MM.1S (cell line): ENCODE data around the gene FAM222B.
"Not testable (repeated sequence)": the region's sequence is repeated elsewhere in the genome, so short reads cannot be mapped to it uniquely, and the experiment has no call there.

Experiments used
- DNase-seq: peaks from one replicate; pipeline ENCODE4 v3.0.0-alpha.2; 2015
- H2AFZ ChIP-seq: fragments of 300-600 bp; sonication (generic); 2 replicates; pipeline ENCODE4 v1.6.0; 2016; ENCODE audit warnings: antibody characterized with exemption, low read length
- H3F3A ChIP-seq: fragments of 300-600 bp; sonication (generic); 2 replicates; pipeline ENCODE4 v1.6.1; 2016; ENCODE audit warnings: mild to moderate bottlenecking, antibody characterized with exemption, low read length, moderate library complexity, mixed read lengths; ENCODE audit not compliant: insufficient read depth
- H3K27ac ChIP-seq: fragments of 300-600 bp; sonication (generic); 2 replicates; pipeline ENCODE4 v1.5.1; 2016; ENCODE audit warnings: mild to moderate bottlenecking, low read length
- H3K27me3 ChIP-seq: fragments of 300-600 bp; sonication (generic); replicated peaks from 2 replicates; pipeline ENCODE4 v1.6.0; 2016; ENCODE audit warnings: low read length; ENCODE audit not compliant: insufficient read depth
- H3K36me3 ChIP-seq: fragments of 300-600 bp; sonication (generic); replicated peaks from 2 replicates; pipeline ENCODE4 v1.6.1; 2016; ENCODE audit warnings: mild to moderate bottlenecking, low read length, mixed read lengths; ENCODE audit not compliant: insufficient read depth
- H3K4me1 ChIP-seq: fragments of 300-600 bp; sonication (generic); 2 replicates; pipeline ENCODE4 v1.6.1; 2016; ENCODE audit warnings: low read length, mixed read lengths
- H3K4me2 ChIP-seq: fragments of 300-600 bp; sonication (generic); 2 replicates; pipeline ENCODE4 v1.6.0; 2016; ENCODE audit warnings: low read depth, low read length
- H3K4me3 ChIP-seq: fragments of 300-600 bp; sonication (generic); 2 replicates; pipeline ENCODE4 v1.5.1; 2016; ENCODE audit warnings: low read length, mixed read lengths
- H3K79me2 ChIP-seq: fragments of 300-600 bp; sonication (generic); 2 replicates; pipeline ENCODE4 v1.6.1; 2016; ENCODE audit warnings: mixed run types, low read length, mixed read lengths
- H3K9ac ChIP-seq: fragments of 300-600 bp; sonication (generic); 2 replicates; pipeline ENCODE4 v1.6.1; 2016; ENCODE audit warnings: low read length, mixed read lengths
- H3K9me2 ChIP-seq: fragments of 300-600 bp; sonication (generic); replicated peaks from 2 replicates; pipeline ENCODE4 v1.6.1; 2016; ENCODE audit warnings: mild to moderate bottlenecking, low read length, mixed read lengths; ENCODE audit not compliant: insufficient read depth
- H3K9me3 ChIP-seq: fragments of 300-600 bp; sonication (generic); replicated peaks from 2 replicates; pipeline ENCODE4 v1.6.1; 2016; ENCODE audit warnings: mild to moderate bottlenecking, low read length, mixed read lengths; ENCODE audit not compliant: insufficient read depth
- H4K20me1 ChIP-seq: fragments of 300-600 bp; sonication (generic); 2 replicates; pipeline ENCODE4 v1.6.1; 2016; ENCODE audit warnings: mild to moderate bottlenecking, low read length, moderate library complexity, mixed read lengths; ENCODE audit not compliant: insufficient read depth
- EZH2 ChIP-seq: fragments of 300-600 bp; sonication (generic); optimal IDR thresholded peaks from 2 replicates; pipeline ENCODE3; 2017; ENCODE audit warnings: low read depth, mild to moderate bottlenecking, antibody characterized with exemption, low read length, mixed read lengths
- EZH2phosphoT487 ChIP-seq: fragments of 300-600 bp; sonication (generic); IDR thresholded peaks from 2 replicates; pipeline ENCODE4 v1.6.1; 2018; ENCODE audit warnings: antibody characterized with exemption, low read length
- TF ChIP-seq, protein P1 (sequence below): fragments of 300-600 bp; sonication (generic); IDR thresholded peaks from 2 replicates; pipeline ENCODE4 v1.5.1; 2016; ENCODE audit warnings: antibody characterized with exemption, low read length, mixed read lengths

FAM222B gene

DNA sequence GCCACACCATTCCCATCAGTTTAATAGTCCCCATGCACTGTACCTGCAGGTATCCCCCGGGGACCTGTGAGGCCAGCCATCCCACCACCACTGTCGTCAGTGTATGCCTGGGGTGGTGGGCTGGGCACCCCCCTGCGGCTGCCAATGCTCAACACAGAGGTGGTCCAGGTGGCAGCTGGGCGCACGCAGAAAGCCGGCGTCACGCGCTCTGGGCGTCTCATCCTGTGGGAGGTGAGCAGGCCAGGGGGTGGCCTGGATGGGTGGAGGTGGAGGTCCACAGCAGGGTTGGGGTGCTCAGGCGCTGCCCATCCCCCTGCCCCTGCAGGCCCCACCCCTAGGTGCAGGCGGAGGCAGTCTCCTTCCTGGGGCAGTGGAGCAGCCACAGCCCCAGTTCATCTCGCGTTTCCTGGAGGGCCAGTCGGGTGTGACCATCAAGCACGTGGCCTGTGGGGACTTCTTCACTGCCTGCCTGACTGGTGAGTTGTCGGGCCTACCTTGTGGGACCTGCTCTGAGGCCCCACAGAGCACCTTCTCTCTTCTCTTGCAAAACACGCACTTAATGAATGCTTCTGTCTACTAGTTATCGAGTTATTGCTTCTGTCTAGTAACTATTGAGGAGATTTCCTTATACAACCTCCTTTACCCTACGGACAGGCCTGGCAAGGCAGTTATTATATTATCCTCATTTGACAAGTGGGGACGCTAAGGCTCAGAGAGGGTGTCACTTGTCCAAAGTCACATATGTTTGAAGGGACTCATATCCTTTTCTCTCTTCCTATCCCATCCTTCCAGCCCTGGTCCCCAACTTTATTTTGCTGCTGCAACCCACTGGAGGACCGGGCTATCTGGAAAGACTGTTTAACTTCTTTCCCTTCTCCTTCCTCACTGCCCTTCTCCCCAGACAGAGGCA is 104.6 kb downstream of the FAM222B start:
- Histone ChIP-seq H3K9me2 (no peaks in the 10 kb centered on the region), H3K36me3 (no peaks in the 10 kb centered on the region), H3K9me3 (no peaks in the 10 kb centered on the region), H3K27me3 (no peaks in the 10 kb centered on the region), H3K79me2 (no peaks in the 10 kb centered on the region), H3K27ac (no peak overlapping the region), H3F3A (peaks cover 1% of the 10 kb centered on the region; the same call in 1 of the 2 replicates), H3K4me2 (no peak overlapping the region), H3K4me3 (no peak overlapping the region), H3K9ac (no peak overlapping the region), H4K20me1 (no peaks in the 10 kb centered on the region), H2AFZ (no peak overlapping the region), H3K4me1 (peaks cover 23% of the 10 kb centered on the region)
- TF ChIP-seq EZH2phosphoT487: no peak
- TF ChIP-seq, protein P1, sequence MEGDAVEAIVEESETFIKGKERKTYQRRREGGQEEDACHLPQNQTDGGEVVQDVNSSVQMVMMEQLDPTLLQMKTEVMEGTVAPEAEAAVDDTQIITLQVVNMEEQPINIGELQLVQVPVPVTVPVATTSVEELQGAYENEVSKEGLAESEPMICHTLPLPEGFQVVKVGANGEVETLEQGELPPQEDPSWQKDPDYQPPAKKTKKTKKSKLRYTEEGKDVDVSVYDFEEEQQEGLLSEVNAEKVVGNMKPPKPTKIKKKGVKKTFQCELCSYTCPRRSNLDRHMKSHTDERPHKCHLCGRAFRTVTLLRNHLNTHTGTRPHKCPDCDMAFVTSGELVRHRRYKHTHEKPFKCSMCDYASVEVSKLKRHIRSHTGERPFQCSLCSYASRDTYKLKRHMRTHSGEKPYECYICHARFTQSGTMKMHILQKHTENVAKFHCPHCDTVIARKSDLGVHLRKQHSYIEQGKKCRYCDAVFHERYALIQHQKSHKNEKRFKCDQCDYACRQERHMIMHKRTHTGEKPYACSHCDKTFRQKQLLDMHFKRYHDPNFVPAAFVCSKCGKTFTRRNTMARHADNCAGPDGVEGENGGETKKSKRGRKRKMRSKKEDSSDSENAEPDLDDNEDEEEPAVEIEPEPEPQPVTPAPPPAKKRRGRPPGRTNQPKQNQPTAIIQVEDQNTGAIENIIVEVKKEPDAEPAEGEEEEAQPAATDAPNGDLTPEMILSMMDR: no peak
- TF ChIP-seq EZH2: no peak
- no peak for DNase-seq

DNA sequence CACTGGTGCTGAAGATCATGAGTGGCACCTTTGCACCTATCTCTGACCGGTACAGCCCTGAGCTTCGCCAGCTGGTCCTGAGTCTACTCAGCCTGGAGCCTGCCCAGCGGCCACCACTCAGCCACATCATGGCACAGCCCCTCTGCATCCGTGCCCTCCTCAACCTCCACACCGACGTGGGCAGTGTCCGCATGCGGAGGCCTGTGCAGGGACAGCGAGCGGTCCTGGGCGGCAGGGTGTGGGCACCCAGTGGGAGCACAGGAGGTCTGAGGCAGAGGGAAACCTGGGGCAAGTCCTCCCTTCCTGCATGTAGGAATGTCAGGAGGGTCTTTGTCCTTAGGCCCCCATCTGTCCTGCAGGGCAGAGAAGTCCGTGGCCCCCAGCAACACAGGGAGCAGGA is 105.3 kb downstream of the FAM222B start:
- Histone ChIP-seq H3K4me2 (no peak overlapping the region), H3K36me3 (no peaks in the 10 kb centered on the region), H3K27ac (no peak overlapping the region), H3K4me3 (no peak overlapping the region), H3K4me1 (peaks cover 23% of the 10 kb centered on the region), H4K20me1 (no peaks in the 10 kb centered on the region), H3K79me2 (no peaks in the 10 kb centered on the region), H3K27me3 (no peaks in the 10 kb centered on the region), H3F3A (no peaks in the 10 kb centered on the region), H2AFZ (no peak overlapping the region), H3K9me2 (no peaks in the 10 kb centered on the region), H3K9ac (no peak overlapping the region), H3K9me3 (no peaks in the 10 kb centered on the region)
- TF ChIP-seq EZH2: no peak
- TF ChIP-seq, protein P1: no peak
- no peak for TF ChIP-seq EZH2phosphoT487
- no peak for DNase-seq

DNA sequence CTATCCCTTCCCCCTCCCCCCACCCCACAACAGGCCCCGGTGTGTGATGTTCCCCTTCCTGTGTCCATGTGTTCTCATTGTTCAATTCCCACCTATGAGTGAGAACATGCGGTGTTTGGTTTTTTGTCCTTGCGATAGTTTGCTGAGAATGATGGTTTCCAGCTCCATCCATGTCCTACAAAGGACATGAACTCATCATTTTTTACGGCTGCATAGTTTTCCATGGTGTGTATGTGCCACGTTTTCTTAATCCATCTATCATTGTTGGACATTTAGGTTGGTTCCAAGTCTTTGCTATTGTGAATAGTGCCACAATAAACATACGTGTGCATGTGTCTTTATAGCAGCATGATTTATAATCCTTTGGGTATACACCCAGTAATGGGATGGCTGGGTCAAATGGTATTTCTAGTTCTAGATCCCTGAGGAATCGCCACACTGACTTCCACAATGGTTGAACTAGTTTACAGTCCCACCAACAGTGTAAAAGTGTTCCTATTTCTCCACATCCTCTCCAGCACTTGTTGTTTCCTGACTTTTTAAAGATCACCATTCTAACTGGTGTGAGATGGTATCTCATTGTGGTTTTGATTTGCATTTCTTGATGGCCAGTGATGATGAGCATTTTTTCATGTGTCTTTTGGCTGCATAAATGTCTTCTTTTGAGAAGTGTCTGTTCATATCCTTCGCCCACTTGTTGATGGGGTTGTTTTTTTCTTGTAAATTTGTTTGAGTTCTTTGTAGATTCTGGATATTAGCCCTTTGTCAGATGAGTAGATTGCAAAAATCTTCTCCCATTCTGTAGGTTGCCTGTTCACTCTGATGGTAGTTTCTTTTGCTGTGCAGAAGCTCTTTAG is 106.4 kb downstream of the FAM222B start:
- not testable (repeated sequence) for DNase-seq, H4K20me1 ChIP-seq, H3K4me2 ChIP-seq, H3K4me3 ChIP-seq, H3K9ac ChIP-seq, H3K27ac ChIP-seq, H3K9me2 ChIP-seq, H2AFZ ChIP-seq, H3K36me3 ChIP-seq, H3K27me3 ChIP-seq, H3F3A ChIP-seq, H3K79me2 ChIP-seq, H3K9me3 ChIP-seq
- peaks cover 14% of the 10 kb centered on the region for H3K4me1 ChIP-seq
